ENCODE measurements around the gene RNF34.

The RNF34 gene

GRCh38 chr12:121376754-121377697 is 22.9 kb upstream of the RNF34 start:
- TF ChIP-seq GATA2 (IDR thresholded peaks at IDR 0.05; ENCODE audit: low read depth, low read length) = no peak
- TF ChIP-seq GATA3 (IDR thresholded peaks at IDR 0.05; ENCODE audit: low read depth, low read length) = no peak

GRCh38 chr12:121378736-121379135 is 21.2 kb upstream of the RNF34 start:
- TF ChIP-seq GATA2 (IDR thresholded peaks at IDR 0.05; ENCODE audit: low read depth, low read length) = no peak
- no peak for TF ChIP-seq GATA3 (IDR thresholded peaks at IDR 0.05; ENCODE audit: low read depth, low read length)

- no peak for TF ChIP-seq GATA3 (IDR thresholded peaks at IDR 0.05; ENCODE audit: low read depth, low read length)
- no peak for TF ChIP-seq GATA2 (IDR thresholded peaks at IDR 0.05; ENCODE audit: low read depth, low read length)
Observed at GRCh38 chr12:121379945-121380344, 20.0 kb upstream of the RNF34 start.

- no peak for TF ChIP-seq GATA3 (IDR thresholded peaks at IDR 0.05; ENCODE audit: low read depth, low read length)
- no peak for TF ChIP-seq GATA2 (IDR thresholded peaks at IDR 0.05; ENCODE audit: low read depth, low read length)
Observed at GRCh38 chr12:121383601-121384021, 16.3 kb upstream of the RNF34 start.

- TF ChIP-seq GATA2 (IDR thresholded peaks at IDR 0.05; ENCODE audit: low read depth, low read length) (no peak), GATA3 (IDR thresholded peaks at IDR 0.05; ENCODE audit: low read depth, low read length) (no peak)
Observed at GRCh38 chr12:121388421-121388981, 11.4 kb upstream of the RNF34 start.

GRCh38 chr12:121390856-121391255 is 9.1 kb upstream of the RNF34 start:
- no peak for TF ChIP-seq GATA2 (IDR thresholded peaks at IDR 0.05; ENCODE audit: low read depth, low read length)
- no peak for TF ChIP-seq GATA3 (IDR thresholded peaks at IDR 0.05; ENCODE audit: low read depth, low read length)

- TF ChIP-seq GATA3 (IDR thresholded peaks at IDR 0.05; ENCODE audit: low read depth, low read length) (peak; percentile 96), GATA2 (IDR thresholded peaks at IDR 0.05; ENCODE audit: low read depth, low read length) (peak; percentile 93)
Observed at GRCh38 chr12:121391619-121392324, 8.1 kb upstream of the RNF34 start.

GRCh38 chr12:121392325-121392716 is 7.6 kb upstream of the RNF34 start:
- no peak for TF ChIP-seq GATA3 (IDR thresholded peaks at IDR 0.05; ENCODE audit: low read depth, low read length)
- no peak for TF ChIP-seq GATA2 (IDR thresholded peaks at IDR 0.05; ENCODE audit: low read depth, low read length)

GRCh38 chr12:121397521-121397920 is 2.4 kb upstream of the RNF34 start:
- TF ChIP-seq GATA3 (IDR thresholded peaks at IDR 0.05; ENCODE audit: low read depth, low read length) = no peak
- TF ChIP-seq GATA2 (IDR thresholded peaks at IDR 0.05; ENCODE audit: low read depth, low read length) = no peak

GRCh38 chr12:121398355-121398754 is 1.6 kb upstream of the RNF34 start:
- TF ChIP-seq GATA2 (IDR thresholded peaks at IDR 0.05; ENCODE audit: low read depth, low read length) (no peak), GATA3 (IDR thresholded peaks at IDR 0.05; ENCODE audit: low read depth, low read length) (no peak)

- TF ChIP-seq GATA2 (IDR thresholded peaks at IDR 0.05; ENCODE audit: low read depth, low read length) = no peak
- no peak for TF ChIP-seq GATA3 (IDR thresholded peaks at IDR 0.05; ENCODE audit: low read depth, low read length)
Observed at GRCh38 chr12:121400332-121401139, 618 bp downstream of the RNF34 start.

- TF ChIP-seq GATA3 (IDR thresholded peaks at IDR 0.05; ENCODE audit: low read depth, low read length) (no peak), GATA2 (IDR thresholded peaks at IDR 0.05; ENCODE audit: low read depth, low read length) (no peak)
Observed at GRCh38 chr12:121403721-121404120, 3.8 kb downstream of the RNF34 start.

GRCh38 chr12:121404734-121405133 is 4.8 kb downstream of the RNF34 start:
- TF ChIP-seq GATA3 (IDR thresholded peaks at IDR 0.05; ENCODE audit: low read depth, low read length) = no peak
- no peak for TF ChIP-seq GATA2 (IDR thresholded peaks at IDR 0.05; ENCODE audit: low read depth, low read length)

GRCh38 chr12:121405211-121405610 is 5.3 kb downstream of the RNF34 start:
- TF ChIP-seq GATA3 (IDR thresholded peaks at IDR 0.05; ENCODE audit: low read depth, low read length) (0 out of 2 replicates have a peak, but pooled peaks have one; percentile 26), GATA2 (IDR thresholded peaks at IDR 0.05; ENCODE audit: low read depth, low read length) (peak; percentile 73)
